ENCODE measurements around the gene NRP1. TPM values are rescaled to one million over a fixed set of nuclear protein-coding genes. Genes with fewer than 3 reads are reported as not detected.

Gene NRP1
- total RNA-seq, 1 experiment from 2014 or later: 2.1 TPM

GRCh38 chr10:33127622-33128021 lies 206.8 kb downstream of the NRP1 start:
- no peak overlapping the region for H3K4me3 ChIP-seq (ENCODE audit: insufficient read depth, low read depth, low read length)
- DNase-seq: no peak
- no peaks in the 10 kb centered on the region for H3K36me3 ChIP-seq (replicated peaks; ENCODE audit: control insufficient read depth, insufficient read depth, low read length)
- H3K27me3 ChIP-seq (ENCODE audit: control insufficient read depth, insufficient read depth, low read length): no peaks in the 10 kb centered on the region
